ENCODE measurements around the gene C1orf21.

DNA sequence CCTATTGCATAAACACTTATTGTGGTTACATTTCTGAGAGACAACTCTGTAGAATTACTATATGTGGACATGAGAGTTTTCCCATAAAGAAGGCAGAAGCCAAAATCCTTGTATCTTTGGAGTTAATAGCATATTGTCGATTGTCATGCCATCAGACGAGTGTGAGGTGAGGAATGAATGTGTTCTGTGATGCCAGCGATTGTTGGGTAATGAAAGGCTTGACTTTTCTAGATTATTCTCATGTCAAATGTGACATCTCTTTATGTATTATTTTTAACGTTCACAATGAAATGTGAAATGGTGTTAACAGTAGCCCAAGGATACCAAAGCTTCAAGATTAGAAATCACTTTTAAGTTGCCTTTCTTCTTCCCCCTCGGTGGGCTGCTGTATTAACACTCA lies 84.9 kb downstream of the C1orf21 start:
- no peak for TF ChIP-seq POLR2A (IDR thresholded peaks at IDR 0.05)
- TF ChIP-seq CTCF (IDR thresholded peaks at IDR 0.05 in 4 of 5, conservative IDR thresholded peaks at IDR 0.05 in 1 of 5) = no peak

All from gastrocnemius medialis (tissue), 4 donors.